ENCODE data around the gene EXOC6B. TPM values are rescaled to one million over a fixed set of nuclear protein-coding genes. Genes with fewer than 3 reads are reported as not detected.
A peak's percentile ranks its signal among the peaks of the same experiment; 100 is the strongest.

Gene EXOC6B
- total and polyA plus RNA-seq, 2 of the 8 experiments (the other 6 are each of a cell fraction or from before 2014, with no cell fraction given), result 13.5 to 33.0 TPM

DNA sequence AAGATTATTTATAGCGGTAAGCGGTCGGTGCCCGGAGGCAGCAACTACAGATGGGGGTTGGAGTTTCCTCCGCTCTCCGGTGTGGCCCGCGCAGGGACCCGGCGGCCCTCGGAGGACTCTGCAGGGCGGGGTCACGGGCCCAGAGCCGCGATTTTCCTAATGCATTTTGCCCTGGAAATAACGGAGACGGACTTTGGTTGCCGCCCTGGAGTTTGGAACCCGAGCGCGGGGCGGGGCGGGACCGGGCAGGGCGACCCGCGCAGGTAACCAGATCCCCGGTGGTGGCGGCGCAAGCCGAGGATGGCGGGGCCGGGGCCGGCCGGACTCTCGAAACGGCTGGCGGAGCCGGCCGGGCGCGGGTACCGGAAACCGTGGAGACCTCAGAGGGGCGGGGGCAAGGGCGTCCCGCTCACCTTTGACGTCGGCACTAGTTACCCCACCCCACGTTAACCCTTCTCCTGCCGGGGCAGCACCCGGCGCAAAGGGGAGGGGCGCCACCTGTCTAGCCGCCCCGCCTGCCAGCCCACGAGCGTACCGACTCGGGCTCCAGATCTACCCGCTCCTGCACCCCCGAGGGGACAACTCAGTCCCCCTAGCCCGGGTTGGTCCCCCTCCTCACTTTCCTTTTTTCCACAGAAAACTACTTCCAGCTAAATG lies 681.1 kb downstream of the EXOC6B start (continued):
- TF ChIP-seq JUN (IDR thresholded peaks at IDR 0.05; ENCODE audit: low read depth, low read length) (no peak), TAF7 (optimal IDR thresholded peaks at IDR 0.05; ENCODE audit: borderline replicate concordance, low read depth, low read length) (no peak), BACH1 (IDR thresholded peaks at IDR 0.05; ENCODE audit: low read length) (0 out of 2 replicates have a peak, but pooled peaks have one; percentile 9), KDM1A (IDR thresholded peaks at IDR 0.05; ENCODE audit: borderline replicate concordance, low read length) (peak; percentile 61), MAFK (IDR thresholded peaks at IDR 0.05; ENCODE audit: low read depth, low read length) (no peak), TAF1 (IDR thresholded peaks at IDR 0.05; ENCODE audit: low read depth, low read length) (no peak), RBBP5 (IDR thresholded peaks at IDR 0.05; ENCODE audit: borderline replicate concordance, low read depth, low read length) (no peak; the same call in 1 of the 2 replicates), RNF2 (IDR thresholded peaks at IDR 0.05; ENCODE audit: borderline replicate concordance, low read depth, low read length, missing control alignments, poor library complexity, severe bottlenecking) (no peak), TCF12 (IDR thresholded peaks at IDR 0.05; ENCODE audit: low read depth, low read length) (no peak), NANOG (IDR thresholded peaks at IDR 0.05; ENCODE audit: insufficient read depth, low read depth, low read length, poor library complexity, severe bottlenecking) (no peak), CBX5 (IDR thresholded peaks at IDR 0.05; ENCODE audit: low read depth, low read length) (no peak), GTF2F1 (IDR thresholded peaks at IDR 0.05; ENCODE audit: borderline replicate concordance, low read depth, low read length) (no peak), CBX8 (IDR thresholded peaks at IDR 0.05; ENCODE audit: borderline replicate concordance, low read depth, low read length) (no peak), SP2 (IDR thresholded peaks at IDR 0.05; ENCODE audit: low read length) (no peak), CHD2 (IDR thresholded peaks at IDR 0.05; ENCODE audit: low read length) (no peak), SIN3A (conservative IDR thresholded peaks at IDR 0.05 in 1 of 2, IDR thresholded peaks at IDR 0.05 in 1 of 2; ENCODE audit: low read depth in 1 of 2, low read length in 2 of 2) (no peak), CHD1 (IDR thresholded peaks at IDR 0.05; ENCODE audit: low read depth, low read length) (no peak), SRF (IDR thresholded peaks at IDR 0.05; ENCODE audit: low read depth, low read length) (no peak), ZNF274 (IDR thresholded peaks at IDR 0.05; ENCODE audit: borderline replicate concordance, extremely low read depth, low read length) (no peak), BCL11A (IDR thresholded peaks at IDR 0.05; ENCODE audit: low read depth in 2 of 2, low read length in 2 of 2) (no peak), CREB1 (IDR thresholded peaks at IDR 0.05) (peak; percentile 86), SIRT6 (IDR thresholded peaks at IDR 0.05; ENCODE audit: low read length) (no peak)
- TF ChIP-seq, protein P1, sequence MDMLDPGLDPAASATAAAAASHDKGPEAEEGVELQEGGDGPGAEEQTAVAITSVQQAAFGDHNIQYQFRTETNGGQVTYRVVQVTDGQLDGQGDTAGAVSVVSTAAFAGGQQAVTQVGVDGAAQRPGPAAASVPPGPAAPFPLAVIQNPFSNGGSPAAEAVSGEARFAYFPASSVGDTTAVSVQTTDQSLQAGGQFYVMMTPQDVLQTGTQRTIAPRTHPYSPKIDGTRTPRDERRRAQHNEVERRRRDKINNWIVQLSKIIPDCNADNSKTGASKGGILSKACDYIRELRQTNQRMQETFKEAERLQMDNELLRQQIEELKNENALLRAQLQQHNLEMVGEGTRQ (IDR thresholded peaks at IDR 0.05; ENCODE audit: low read length), result no peak
- TF ChIP-seq, protein P2, sequence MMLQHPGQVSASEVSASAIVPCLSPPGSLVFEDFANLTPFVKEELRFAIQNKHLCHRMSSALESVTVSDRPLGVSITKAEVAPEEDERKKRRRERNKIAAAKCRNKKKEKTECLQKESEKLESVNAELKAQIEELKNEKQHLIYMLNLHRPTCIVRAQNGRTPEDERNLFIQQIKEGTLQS (IDR thresholded peaks at IDR 0.05; ENCODE audit: insufficient read depth, low read depth, low read length), result no peak
